ENCODE data around the gene CRTC3.

Gene CRTC3

GRCh38 chr15:90562669-90563068 is 32.9 kb downstream of the CRTC3 start:
- no peak for DNase-seq (ENCODE audit: low read depth)

- no peak for DNase-seq (ENCODE audit: low read depth)
Measured at GRCh38 chr15:90563463-90563862, 33.7 kb downstream of the CRTC3 start.

- no peak for DNase-seq (ENCODE audit: low read depth)
Measured at GRCh38 chr15:90564051-90564450, 34.3 kb downstream of the CRTC3 start.

- no peak for DNase-seq (ENCODE audit: low read depth)
Measured at GRCh38 chr15:90564590-90564989, 34.9 kb downstream of the CRTC3 start.

GRCh38 chr15:90565866-90566265 is 36.1 kb downstream of the CRTC3 start:
- no peak for DNase-seq (ENCODE audit: low read depth)

GRCh38 chr15:90570643-90571042 is 40.9 kb downstream of the CRTC3 start:
- DNase-seq (ENCODE audit: low read depth): no peak

GRCh38 chr15:90571063-90571541 is 41.4 kb downstream of the CRTC3 start:
- no peak for DNase-seq (ENCODE audit: low read depth)

- DNase-seq (ENCODE audit: low read depth): no peak
Measured at GRCh38 chr15:90572893-90573292, 43.2 kb downstream of the CRTC3 start.

GRCh38 chr15:90576711-90577389 is 47.1 kb downstream of the CRTC3 start:
- DNase-seq (ENCODE audit: low read depth): no peak

GRCh38 chr15:90579213-90579612 is 49.5 kb downstream of the CRTC3 start:
- no peak for DNase-seq (ENCODE audit: low read depth)

- DNase-seq (ENCODE audit: low read depth): no peak
Measured at GRCh38 chr15:90580099-90580498, 50.4 kb downstream of the CRTC3 start.

- no peak for DNase-seq (ENCODE audit: low read depth)
Measured at GRCh38 chr15:90580541-90580940, 50.8 kb downstream of the CRTC3 start.

GRCh38 chr15:90580946-90581345 is 51.2 kb downstream of the CRTC3 start:
- DNase-seq (ENCODE audit: low read depth): no peak

GRCh38 chr15:90581771-90582352 is 52.1 kb downstream of the CRTC3 start:
- no peak for DNase-seq (ENCODE audit: low read depth)

- no peak for DNase-seq (ENCODE audit: low read depth)
Measured at GRCh38 chr15:90582553-90582952, 52.8 kb downstream of the CRTC3 start.

GRCh38 chr15:90583471-90584252 is 53.9 kb downstream of the CRTC3 start:
- no peak for DNase-seq (ENCODE audit: low read depth)

- DNase-seq (ENCODE audit: low read depth): no peak
Measured at GRCh38 chr15:90584841-90585240, 55.1 kb downstream of the CRTC3 start.

GRCh38 chr15:90585863-90586262 is 56.1 kb downstream of the CRTC3 start:
- no peak for DNase-seq (ENCODE audit: low read depth)

GRCh38 chr15:90586948-90587347 is 57.2 kb downstream of the CRTC3 start:
- DNase-seq (ENCODE audit: low read depth): no peak

- DNase-seq (ENCODE audit: low read depth): no peak
Measured at GRCh38 chr15:90588427-90588826, 58.7 kb downstream of the CRTC3 start.

- DNase-seq (ENCODE audit: low read depth): no peak
Measured at GRCh38 chr15:90591524-90591923, 61.8 kb downstream of the CRTC3 start.

GRCh38 chr15:90592131-90592881 is 62.6 kb downstream of the CRTC3 start:
- peak; percentile 45 for DNase-seq (ENCODE audit: low read depth)

All from non-pigmented ciliary epithelial cell (primary cell).